Measurements from ENCODE around the gene FAM171A1. TPM values are rescaled to one million over a fixed set of nuclear protein-coding genes. Genes with fewer than 3 reads are reported as not detected.

FAM171A1 gene
- total and polyA plus RNA-seq, 2 of the 13 experiments (the other 11 are each of a cell fraction or from before 2014, with no cell fraction given): 21.5 to 34.7 TPM

DNA sequence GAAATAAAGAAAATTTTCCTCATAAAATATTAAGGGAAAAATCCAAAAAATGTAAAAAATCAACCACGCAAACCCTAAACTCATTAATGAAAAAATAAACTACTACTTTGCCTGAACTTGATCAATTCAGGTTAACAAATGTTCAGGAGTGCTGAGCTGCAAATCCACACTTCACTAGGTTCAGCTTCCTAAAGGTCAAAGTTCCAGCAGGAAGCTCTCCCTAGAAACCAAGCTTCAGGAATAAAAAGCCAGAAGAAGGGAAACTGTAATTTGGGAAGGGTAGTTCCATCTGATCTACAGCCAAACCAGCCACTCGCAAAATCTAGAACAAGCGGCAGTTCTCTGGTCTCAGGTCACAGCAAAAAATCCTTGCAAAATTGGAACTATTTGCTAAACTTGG, 194.8 kb downstream of the FAM171A1 start:
- Histone ChIP-seq H3K4me3 (replicated peaks in 1 of 3; ENCODE audit: insufficient read depth in 1 of 3, low read depth in 2 of 3, low read length in 3 of 3) (no peak overlapping the region), H3K79me2 (ENCODE audit: insufficient read depth, low read length) (no peaks in the 10 kb centered on the region), H3K27me3 (ENCODE audit: control insufficient read depth in 1 of 2, insufficient read depth in 2 of 2, low read length in 2 of 2) (no peaks in the 10 kb centered on the region; a peak in 1 of 5 replicates), H2AFZ (ENCODE audit: low read length) (peak overlapping the region; percentile 50), H3K27ac (ENCODE audit: extremely low read length, insufficient read depth, low read length) (no peak overlapping the region), H3K4me2 (ENCODE audit: low read depth, low read length) (peak overlapping the region; percentile 58), H3K36me3 (replicated peaks in 1 of 2; ENCODE audit: control insufficient read depth in 1 of 2, insufficient read depth in 2 of 2, low read length in 2 of 2) (no peaks in the 10 kb centered on the region), H3K9me3 (ENCODE audit: low read length) (no peaks in the 10 kb centered on the region), H4K20me1 (ENCODE audit: insufficient read depth, low read length) (no peaks in the 10 kb centered on the region), H3K4me1 (ENCODE audit: insufficient read depth, low read length) (peaks cover 30% of the 10 kb centered on the region), H3K9ac (ENCODE audit: insufficient read depth, low read depth, low read length) (no peak overlapping the region)
- no peak for ATAC-seq
- BruUV-seq (replicated peaks): no TSS peak
- in situ Hi-C loops (cut with HindIII; ENCODE audit: extremely low pct_ligation_motif_present, low pct_unique_long_range_greater_than_20kb) (no loop called here), intact Hi-C loops (cut with micrococcal nuclease; ENCODE audit: unreplicated experiment) (no loop called here)
- no peak for FAIRE-seq
- ChIA-PET CTCF (ENCODE audit: low intra/inter-chr PET ratio, low total read pairs) (no interaction called here), POLR2A (no interaction called here)
- 59% methylated on average over 3 of the region's 3 CpGs for WGBS (ENCODE audit: low lambda C conversion rate)
- TF ChIP-seq ZFYVE20 (CRISPR knock-in tag; IDR thresholded peaks at IDR 0.05; ENCODE audit: borderline replicate concordance, low read depth) (no peak), POLR2G (IDR thresholded peaks at IDR 0.05; ENCODE audit: low read depth, low read length) (no peak), NR2F1 (CRISPR knock-in tag; IDR thresholded peaks at IDR 0.05) (0 out of 4 replicates have a peak, but pooled peaks of 1 of the 2 experiments have one; percentile 26), NR2F6 (IDR thresholded peaks at IDR 0.05) (peak; percentile 21; the same call in 1 of the 2 replicates), NR2F6 (CRISPR knock-in tag; IDR thresholded peaks at IDR 0.05) (no peak), ZKSCAN1 (IDR thresholded peaks at IDR 0.05; ENCODE audit: low read length) (peak; percentile 6; the same call in 1 of the 2 replicates), HNF4A (CRISPR knock-in tag; IDR thresholded peaks at IDR 0.05) (peak; percentile 44)
- TF ChIP-seq, protein P1, sequence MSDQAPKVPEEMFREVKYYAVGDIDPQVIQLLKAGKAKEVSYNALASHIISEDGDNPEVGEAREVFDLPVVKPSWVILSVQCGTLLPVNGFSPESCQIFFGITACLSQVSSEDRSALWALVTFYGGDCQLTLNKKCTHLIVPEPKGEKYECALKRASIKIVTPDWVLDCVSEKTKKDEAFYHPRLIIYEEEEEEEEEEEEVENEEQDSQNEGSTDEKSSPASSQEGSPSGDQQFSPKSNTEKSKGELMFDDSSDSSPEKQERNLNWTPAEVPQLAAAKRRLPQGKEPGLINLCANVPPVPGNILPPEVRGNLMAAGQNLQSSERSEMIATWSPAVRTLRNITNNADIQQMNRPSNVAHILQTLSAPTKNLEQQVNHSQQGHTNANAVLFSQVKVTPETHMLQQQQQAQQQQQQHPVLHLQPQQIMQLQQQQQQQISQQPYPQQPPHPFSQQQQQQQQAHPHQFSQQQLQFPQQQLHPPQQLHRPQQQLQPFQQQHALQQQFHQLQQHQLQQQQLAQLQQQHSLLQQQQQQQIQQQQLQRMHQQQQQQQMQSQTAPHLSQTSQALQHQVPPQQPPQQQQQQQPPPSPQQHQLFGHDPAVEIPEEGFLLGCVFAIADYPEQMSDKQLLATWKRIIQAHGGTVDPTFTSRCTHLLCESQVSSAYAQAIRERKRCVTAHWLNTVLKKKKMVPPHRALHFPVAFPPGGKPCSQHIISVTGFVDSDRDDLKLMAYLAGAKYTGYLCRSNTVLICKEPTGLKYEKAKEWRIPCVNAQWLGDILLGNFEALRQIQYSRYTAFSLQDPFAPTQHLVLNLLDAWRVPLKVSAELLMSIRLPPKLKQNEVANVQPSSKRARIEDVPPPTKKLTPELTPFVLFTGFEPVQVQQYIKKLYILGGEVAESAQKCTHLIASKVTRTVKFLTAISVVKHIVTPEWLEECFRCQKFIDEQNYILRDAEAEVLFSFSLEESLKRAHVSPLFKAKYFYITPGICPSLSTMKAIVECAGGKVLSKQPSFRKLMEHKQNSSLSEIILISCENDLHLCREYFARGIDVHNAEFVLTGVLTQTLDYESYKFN (CRISPR knock-in tag; conservative IDR thresholded peaks at IDR 0.05): peak; percentile 21; the same call in 1 of the 2 replicates
- DNase-seq (ENCODE audit: low spot score): no peak
